ENCODE results near the gene DNA2. TPM values are rescaled to one million over a fixed set of nuclear protein-coding genes. Genes with fewer than 3 reads are reported as not detected.
"Not testable (repeated sequence)": the region's sequence is repeated elsewhere in the genome, so short reads cannot be mapped to it uniquely, and the experiment has no call there.

The DNA2 gene
- total RNA-seq (ENCODE audit: low replicate concordance), result 51.6 and 85.4 TPM in 2 replicates

GRCh38 chr10:68471586-68472408 is at the start of gene DNA2:
TSS of gene DNA2 (minus strand) at chr10:68471973. CDS start at chr10:68471864, 109 bp downstream.
- DNase-seq (ENCODE audit: low spot score), result peak; percentile 92
- Histone ChIP-seq H3F3A (ENCODE audit: low read depth) (peaks cover 26% of the 10 kb centered on the region), H3K9ac (peak within 1 kb of the TSS; percentile 77), H3K9me3 (ENCODE audit: low read depth) (no peaks in the 10 kb centered on the region), H3K27ac (peak within 1 kb of the TSS; percentile 97), H3K4me2 (peak within 1 kb of the TSS; percentile 92), H4K20me1 (ENCODE audit: low read depth) (peaks cover 10% of the 10 kb centered on the region), H3K36me3 (peaks cover 22% of the 10 kb centered on the region), H3K4me3 (peak within 1 kb of the TSS; percentile 89), H3K4me1 (peaks cover 11% of the 10 kb centered on the region), H3K79me2 (ENCODE audit: low read depth) (peaks cover 47% of the 10 kb centered on the region), H3K27me3 (no peaks in the 10 kb centered on the region), H2AFZ (replicated peaks) (peak within 1 kb of the TSS; percentile 98)
- peaks cover 10% of the 10 kb centered on the region for H3K36me3 Mint-ChIP-seq
- H3K9me3 Mint-ChIP-seq, result no peaks in the 10 kb centered on the region
- TF ChIP-seq EZH2 (IDR thresholded peaks at IDR 0.05) (no peak), EZH2phosphoT487 (IDR thresholded peaks at IDR 0.05) (no peak), CTCF (IDR thresholded peaks at IDR 0.05) (no peak)
- peak within 1 kb of the TSS; percentile 100 for H3K27ac Mint-ChIP-seq
- no peaks in the 10 kb centered on the region for H3K27me3 Mint-ChIP-seq (ENCODE audit: insufficient read depth, low read depth)
- H3K4me3 Mint-ChIP-seq, result peak within 1 kb of the TSS; percentile 100
- H3K4me1 Mint-ChIP-seq, result peaks cover 26% of the 10 kb centered on the region

- H3K27ac ChIP-seq; H3K27ac Mint-ChIP-seq; H4K20me1 ChIP-seq (ENCODE audit: low read depth); H3K9me3 Mint-ChIP-seq; DNase-seq (ENCODE audit: low spot score); H3K4me3 ChIP-seq; H3K4me2 ChIP-seq; H3K79me2 ChIP-seq (ENCODE audit: low read depth); H2AFZ ChIP-seq (replicated peaks); H3K9ac ChIP-seq; H3K9me3 ChIP-seq (ENCODE audit: low read depth); H3K36me3 Mint-ChIP-seq; H3K36me3 ChIP-seq; H3K27me3 Mint-ChIP-seq (ENCODE audit: insufficient read depth, low read depth); H3K4me1 ChIP-seq; H3K4me1 Mint-ChIP-seq; H3F3A ChIP-seq (ENCODE audit: low read depth); H3K27me3 ChIP-seq; H3K4me3 Mint-ChIP-seq: not testable (repeated sequence)
These were observed 46.8 kb upstream of the DNA2 start for GRCh38 chr10:68518609-68519008.

GRCh38 chr10:68517188-68517587 is 45.4 kb upstream of the DNA2 start:
- no peak for DNase-seq (ENCODE audit: low spot score)
- H3K4me2 ChIP-seq, result no peak overlapping the region
- no peak overlapping the region for H3K4me3 ChIP-seq
- no peaks in the 10 kb centered on the region for H3K9me3 Mint-ChIP-seq
- no peaks in the 10 kb centered on the region for H3K36me3 Mint-ChIP-seq
- no peaks in the 10 kb centered on the region for H3K27me3 ChIP-seq
- no peaks in the 10 kb centered on the region for H4K20me1 ChIP-seq (ENCODE audit: low read depth)
- H3F3A ChIP-seq (ENCODE audit: low read depth), result no peaks in the 10 kb centered on the region
- no peak overlapping the region for H2AFZ ChIP-seq (replicated peaks)
- H3K79me2 ChIP-seq (ENCODE audit: low read depth), result no peaks in the 10 kb centered on the region
- no peak overlapping the region for H3K27ac ChIP-seq
- H3K4me3 Mint-ChIP-seq, result no peak overlapping the region
- no peaks in the 10 kb centered on the region for H3K4me1 ChIP-seq
- H3K9me3 ChIP-seq (ENCODE audit: low read depth), result no peaks in the 10 kb centered on the region
- TF ChIP-seq EZH2phosphoT487 (IDR thresholded peaks at IDR 0.05) (no peak), CTCF (IDR thresholded peaks at IDR 0.05) (no peak), EZH2 (IDR thresholded peaks at IDR 0.05) (no peak)
- H3K4me1 Mint-ChIP-seq, result no peaks in the 10 kb centered on the region
- H3K36me3 ChIP-seq, result no peaks in the 10 kb centered on the region
- H3K27me3 Mint-ChIP-seq (ENCODE audit: insufficient read depth, low read depth), result no peaks in the 10 kb centered on the region
- no peak overlapping the region for H3K27ac Mint-ChIP-seq
- H3K9ac ChIP-seq, result no peak overlapping the region

GRCh38 chr10:68516766-68517165 is 45.0 kb upstream of the DNA2 start:
- H3K27me3 ChIP-seq, result no peaks in the 10 kb centered on the region
- no peaks in the 10 kb centered on the region for H3K36me3 Mint-ChIP-seq
- TF ChIP-seq EZH2 (IDR thresholded peaks at IDR 0.05), result no peak
- TF ChIP-seq CTCF (IDR thresholded peaks at IDR 0.05), result no peak
- no peak for TF ChIP-seq EZH2phosphoT487 (IDR thresholded peaks at IDR 0.05)
- H4K20me1 ChIP-seq (ENCODE audit: low read depth), result no peaks in the 10 kb centered on the region
- no peaks in the 10 kb centered on the region for H3K4me1 Mint-ChIP-seq
- no peak overlapping the region for H3K9ac ChIP-seq
- H3K27me3 Mint-ChIP-seq (ENCODE audit: insufficient read depth, low read depth), result no peaks in the 10 kb centered on the region
- no peak for DNase-seq (ENCODE audit: low spot score)
- no peak overlapping the region for H3K4me3 ChIP-seq
- no peak overlapping the region for H3K4me3 Mint-ChIP-seq
- H3K9me3 Mint-ChIP-seq, result no peaks in the 10 kb centered on the region
- no peak overlapping the region for H3K27ac Mint-ChIP-seq
- H3F3A ChIP-seq (ENCODE audit: low read depth), result no peaks in the 10 kb centered on the region
- no peaks in the 10 kb centered on the region for H3K79me2 ChIP-seq (ENCODE audit: low read depth)
- no peaks in the 10 kb centered on the region for H3K36me3 ChIP-seq
- no peaks in the 10 kb centered on the region for H3K4me1 ChIP-seq
- no peak overlapping the region for H3K4me2 ChIP-seq
- no peak overlapping the region for H3K27ac ChIP-seq
- no peaks in the 10 kb centered on the region for H3K9me3 ChIP-seq (ENCODE audit: low read depth)
- H2AFZ ChIP-seq (replicated peaks), result no peak overlapping the region

- H3F3A ChIP-seq (ENCODE audit: low read depth); H3K4me3 Mint-ChIP-seq; H3K4me2 ChIP-seq; H3K4me1 ChIP-seq; DNase-seq (ENCODE audit: low spot score); H3K9ac ChIP-seq; H3K27ac ChIP-seq; H3K79me2 ChIP-seq (ENCODE audit: low read depth); H3K36me3 Mint-ChIP-seq; H3K27me3 ChIP-seq; H3K9me3 Mint-ChIP-seq; H3K4me3 ChIP-seq; H3K27me3 Mint-ChIP-seq (ENCODE audit: insufficient read depth, low read depth); H4K20me1 ChIP-seq (ENCODE audit: low read depth); H3K9me3 ChIP-seq (ENCODE audit: low read depth); H3K27ac Mint-ChIP-seq; H3K4me1 Mint-ChIP-seq; H3K36me3 ChIP-seq; H2AFZ ChIP-seq (replicated peaks): not testable (repeated sequence)
These were observed 44.4 kb upstream of the DNA2 start for GRCh38 chr10:68516216-68516615.
